HepG2 (cell line): ENCODE data around the gene TEX9. TPM values are rescaled to one million over a fixed set of nuclear protein-coding genes. Genes with fewer than 3 reads are reported as not detected.

ENCODE experiments used
- ATAC-seq: fragments of 200-7000 bp; cut with Tn5 transposase; 3 replicates; pipeline ENCODE4 v1.9.1; 2020; ENCODE audit warnings: mild to moderate bottlenecking, moderate library complexity
- BruUV-seq: library from RNA; stranded (reverse); fragments of 400-500 nt; replicated peaks from 2 replicates; lab custom pipeline; 2021; lab: Mats Ljungman, UMichigan
- CTCF ChIA-PET: fragments of 300-600 bp; formaldehyde crosslinking; extraction: SDS; loops from one replicate; lab custom pipeline; 2021; ENCODE audit warnings: low total read pairs, inconsistent platforms, low intra/inter-chr PET ratio; lab: Yijun Ruan, JAX
- POLR2A ChIA-PET: fragments of 350-600 bp; sonication (Branson Sonifier 250); formaldehyde crosslinking; loops from one replicate; lab custom pipeline; 2020; ENCODE audit warnings: antibody characterized with exemption, inconsistent platforms; lab: Yijun Ruan, JAX
- DNase-seq: peaks from one replicate; pipeline ENCODE4 v3.0.0-alpha.2; 2015; ENCODE audit warnings: low spot score
- FAIRE-seq: peaks from 3 replicates; lab custom pipeline; 2011; peaks lifted over from hg19 to GRCh38; lab: Jason Lieb, UNC
- H2AFZ ChIP-seq: one replicate; pipeline ENCODE4 v1.6.1; 2011; ENCODE audit warnings: low read length, inconsistent platforms
- H3K27ac ChIP-seq: fragments of 300-600 bp; 3 replicates; pipeline ENCODE4 v1.8.0; 2011; ENCODE audit warnings: mixed run types, mild to moderate bottlenecking, mixed read lengths, low read length, inconsistent platforms; ENCODE audit not compliant: insufficient read depth; ENCODE audit errors: extremely low read length
- H3K27me3 ChIP-seq, 2 experiments: fragments of 200-600 bp in 1 of 2; 2 replicates in 1 of 2; 3 replicates in 1 of 2; pipeline versions ENCODE4 v1.6.0 to v1.8.0; 2011; ENCODE audit warnings: low read length in 2 of 2, mild to moderate bottlenecking in 2 of 2, moderate library complexity in 2 of 2, inconsistent platforms in 1 of 2; ENCODE audit not compliant: insufficient read depth in 2 of 2, control insufficient read depth in 1 of 2
- H3K36me3 ChIP-seq, 2 experiments: fragments of 200-600 bp in 1 of 2; replicated peaks in 1 of 2; 2 replicates in 1 of 2; 3 replicates in 1 of 2; pipeline versions ENCODE4 v1.5.1 to v1.8.0; 2011; ENCODE audit warnings: low read length in 2 of 2, inconsistent platforms in 1 of 2; ENCODE audit not compliant: insufficient read depth in 2 of 2, control insufficient read depth in 1 of 2
- H3K4me1 ChIP-seq: 2 replicates; pipeline ENCODE4 v1.5.1; 2012; ENCODE audit warnings: low read length, inconsistent platforms; ENCODE audit not compliant: insufficient read depth
- H3K4me2 ChIP-seq: 2 replicates; pipeline ENCODE4 v1.6.0; 2011; ENCODE audit warnings: low read depth, low read length, inconsistent platforms
- H3K4me3 ChIP-seq, 3 experiments: fragments of 200-600 bp in 1 of 3; sonication (generic), shearing (Covaris generic) in 1 of 3; replicated peaks in 1 of 3; 2 replicates each; pipeline ENCODE4 v1.5.1; 2011 to 2016; ENCODE audit warnings: low read length in 3 of 3, inconsistent platforms in 2 of 3, low read depth in 2 of 3, mild to moderate bottlenecking in 2 of 3, control low read depth in 1 of 3, mixed read lengths in 1 of 3; ENCODE audit not compliant: insufficient read depth in 1 of 3
- H3K79me2 ChIP-seq: one replicate; pipeline ENCODE4 v1.6.1; 2011; ENCODE audit warnings: low read length, inconsistent platforms; ENCODE audit not compliant: insufficient read depth
- H3K9ac ChIP-seq: 2 replicates; pipeline ENCODE4 v1.6.0; 2011; ENCODE audit warnings: mild to moderate bottlenecking, low read depth, low read length, inconsistent platforms; ENCODE audit not compliant: insufficient read depth
- H3K9me3 ChIP-seq: 2 replicates; pipeline ENCODE4 v1.5.1; 2012; ENCODE audit warnings: mild to moderate bottlenecking, low read length
- H4K20me1 ChIP-seq: 2 replicates; pipeline ENCODE4 v1.6.0; 2011; ENCODE audit warnings: inconsistent platforms, mild to moderate bottlenecking, low read length, moderate library complexity; ENCODE audit not compliant: insufficient read depth
- GABPB1 ChIP-seq: IDR thresholded peaks from 2 replicates; pipeline ENCODE4 v1.6.1; 2016; ENCODE audit warnings: mild to moderate bottlenecking, missing genetic modification reagents, moderate library complexity, missing compliant biosample characterization
- HDAC2 ChIP-seq: sonication (generic); formaldehyde crosslinking; IDR thresholded peaks from 2 replicates; pipeline ENCODE4 v1.4.0; 2020; ENCODE audit warnings: missing genetic modification reagents
- NCOA1 ChIP-seq: sonication (generic); formaldehyde crosslinking; IDR thresholded peaks from 2 replicates; pipeline ENCODE4 v1.9.0; 2021; ENCODE audit warnings: missing genetic modification reagents
- NR0B2 ChIP-seq: sonication (generic); formaldehyde crosslinking; IDR thresholded peaks from 2 replicates; pipeline ENCODE4 v1.4.0; 2020; ENCODE audit warnings: mild to moderate bottlenecking, missing genetic modification reagents
- SOX6 ChIP-seq, 2 experiments: fragments of 450-650 bp in 1 of 2; sonication (generic) in 1 of 2; formaldehyde crosslinking in 1 of 2; IDR thresholded peaks; 2 replicates each; pipeline versions ENCODE4 v1.4.0 to v1.6.1; 2017 to 2020; ENCODE audit warnings: antibody characterized with exemption in 1 of 2, mild to moderate bottlenecking in 1 of 2, missing genetic modification reagents in 1 of 2
- TARDBP ChIP-seq: sonication (generic); formaldehyde crosslinking; IDR thresholded peaks from 2 replicates; pipeline ENCODE4 v1.8.0; 2022; ENCODE audit warnings: mild to moderate bottlenecking, missing genetic modification reagents
- ZNF710 ChIP-seq: sonication (generic); formaldehyde crosslinking; IDR thresholded peaks from 2 replicates; pipeline ENCODE4 v1.5.0; 2020; ENCODE audit warnings: mild to moderate bottlenecking, missing genetic modification reagents, borderline replicate concordance
- in situ Hi-C: cut with HindIII; loops from 2 replicates; pipeline ENCODE4 v1.10.0; 2017; ENCODE audit warnings: low pct_unique_long_range_greater_than_20kb; ENCODE audit not compliant: extremely low pct_ligation_motif_present
- intact Hi-C: fragments of 100-400 bp; cut with micrococcal nuclease; formaldehyde crosslinking; loops from one replicate; pipeline ENCODE4 v1.10.0; 2022; ENCODE audit not compliant: unreplicated experiment
- polyA plus RNA-seq, 8 experiments: library from polyadenylated mRNA; depleted of rRNA in 3 of 8; stranded (reverse) in 7 of 8; unstranded in 1 of 8; fragments of >200 nt; fragmentation: Illumina TruSeq in 4 of 8; extraction: Trizol in 4 of 8; gene quantifications; 2 replicates each; pipeline versions ENCODE4 v1.2.1 to v1.2.3, GENCODE V29; 2011 to 2016; ENCODE audit warnings: low read depth in 4 of 8, missing spikeins in 1 of 8, mixed read lengths in 1 of 8; ENCODE audit not compliant: insufficient read depth in 1 of 8
- total RNA-seq, 5 experiments: library from RNA; depleted of rRNA; stranded (reverse); fragments of >200 nt; fragmentation: Illumina TruSeq; extraction: Trizol; gene quantifications; 2 replicates each; pipeline ENCODE4 v1.2.3, GENCODE V29; 2016; ENCODE audit warnings: low read depth in 1 of 5
- TF ChIP-seq, protein P1 (sequence below): sonication (generic); formaldehyde crosslinking; conservative IDR thresholded peaks from 2 replicates; pipeline ENCODE4 v1.4.0; 2020; ENCODE audit warnings: mild to moderate bottlenecking, missing genetic modification reagents, moderate library complexity
- TF ChIP-seq, protein P2 (sequence below): sonication (generic); formaldehyde crosslinking; IDR thresholded peaks from 2 replicates; pipeline ENCODE4 v1.4.0; 2020; ENCODE audit warnings: missing genetic modification reagents, borderline replicate concordance
- TF ChIP-seq, protein P3 (sequence below): sonication (generic); formaldehyde crosslinking; IDR thresholded peaks from 2 replicates; pipeline ENCODE4 v1.5.0; 2020; ENCODE audit warnings: missing genetic modification reagents

Gene TEX9
- total and polyA plus RNA-seq, 2 of the 13 experiments (the other 11 are each of a cell fraction or from before 2014, with no cell fraction given), result 0.82 to 6.9 TPM

DNA sequence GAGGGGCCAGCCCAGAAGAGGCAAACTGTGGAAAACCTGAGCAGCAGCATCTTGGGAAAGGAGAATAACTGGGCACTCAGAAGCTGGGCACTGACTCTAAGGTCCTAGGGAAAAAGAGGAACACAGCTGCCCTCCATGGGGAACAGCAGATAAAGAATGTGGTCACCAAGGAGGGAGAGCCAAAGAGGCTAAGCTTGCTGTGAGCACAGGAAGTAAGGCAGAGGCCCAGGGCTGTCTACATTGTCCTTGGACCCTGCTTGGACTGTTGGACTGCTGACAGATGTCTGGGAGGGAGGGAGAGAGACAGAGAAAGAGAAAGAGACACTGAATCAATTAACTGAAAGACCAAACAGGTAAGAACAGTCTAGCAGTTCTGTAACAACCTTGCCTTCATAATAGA is 104.3 kb downstream of the TEX9 start:
- intact Hi-C loops (no loop called here), in situ Hi-C loops (no loop called here)
- H4K20me1 ChIP-seq, result no peaks in the 10 kb centered on the region
- H3K79me2 ChIP-seq, result no peaks in the 10 kb centered on the region
- H3K9me3 ChIP-seq, result no peaks in the 10 kb centered on the region
- ChIA-PET CTCF (no interaction called here), POLR2A (no interaction called here)
- BruUV-seq, result no TSS peak
- peak overlapping the region; percentile 2 for H3K27ac ChIP-seq
- H3K4me3 ChIP-seq, result peak overlapping the region in 2 of 3 experiments; percentile 4 to 44; a peak in 2 of 6 replicates
- ATAC-seq, result peak; percentile 67
- H3K4me1 ChIP-seq, result peaks cover 25% of the 10 kb centered on the region
- H3K4me2 ChIP-seq, result peak overlapping the region; percentile 65
- DNase-seq, result peak; percentile 24
- no peaks in the 10 kb centered on the region for H3K36me3 ChIP-seq
- peak; percentile 47 for FAIRE-seq
- H2AFZ ChIP-seq, result peak overlapping the region; percentile 70
- no peak overlapping the region for H3K9ac ChIP-seq
- no peaks in the 10 kb centered on the region for H3K27me3 ChIP-seq
- TF ChIP-seq ZNF710 (CRISPR knock-in tag) (peak; percentile 89; the same call in 1 of the 2 replicates), SOX6 (IDR thresholded peaks at IDR 0.05) (no peak), SOX6 (CRISPR knock-in tag; IDR thresholded peaks at IDR 0.05) (0 out of 2 replicates have a peak, but pooled peaks have one; percentile 30), TARDBP (CRISPR knock-in tag) (0 out of 2 replicates have a peak, but pooled peaks have one; percentile 15), HDAC2 (peak; percentile 50; the same call in 1 of the 2 replicates), NR0B2 (no peak), GABPB1 (CRISPR knock-in tag) (peak; percentile 39; the same call in 1 of the 2 replicates), NCOA1 (CRISPR knock-in tag) (no peak)
- TF ChIP-seq, protein P1, sequence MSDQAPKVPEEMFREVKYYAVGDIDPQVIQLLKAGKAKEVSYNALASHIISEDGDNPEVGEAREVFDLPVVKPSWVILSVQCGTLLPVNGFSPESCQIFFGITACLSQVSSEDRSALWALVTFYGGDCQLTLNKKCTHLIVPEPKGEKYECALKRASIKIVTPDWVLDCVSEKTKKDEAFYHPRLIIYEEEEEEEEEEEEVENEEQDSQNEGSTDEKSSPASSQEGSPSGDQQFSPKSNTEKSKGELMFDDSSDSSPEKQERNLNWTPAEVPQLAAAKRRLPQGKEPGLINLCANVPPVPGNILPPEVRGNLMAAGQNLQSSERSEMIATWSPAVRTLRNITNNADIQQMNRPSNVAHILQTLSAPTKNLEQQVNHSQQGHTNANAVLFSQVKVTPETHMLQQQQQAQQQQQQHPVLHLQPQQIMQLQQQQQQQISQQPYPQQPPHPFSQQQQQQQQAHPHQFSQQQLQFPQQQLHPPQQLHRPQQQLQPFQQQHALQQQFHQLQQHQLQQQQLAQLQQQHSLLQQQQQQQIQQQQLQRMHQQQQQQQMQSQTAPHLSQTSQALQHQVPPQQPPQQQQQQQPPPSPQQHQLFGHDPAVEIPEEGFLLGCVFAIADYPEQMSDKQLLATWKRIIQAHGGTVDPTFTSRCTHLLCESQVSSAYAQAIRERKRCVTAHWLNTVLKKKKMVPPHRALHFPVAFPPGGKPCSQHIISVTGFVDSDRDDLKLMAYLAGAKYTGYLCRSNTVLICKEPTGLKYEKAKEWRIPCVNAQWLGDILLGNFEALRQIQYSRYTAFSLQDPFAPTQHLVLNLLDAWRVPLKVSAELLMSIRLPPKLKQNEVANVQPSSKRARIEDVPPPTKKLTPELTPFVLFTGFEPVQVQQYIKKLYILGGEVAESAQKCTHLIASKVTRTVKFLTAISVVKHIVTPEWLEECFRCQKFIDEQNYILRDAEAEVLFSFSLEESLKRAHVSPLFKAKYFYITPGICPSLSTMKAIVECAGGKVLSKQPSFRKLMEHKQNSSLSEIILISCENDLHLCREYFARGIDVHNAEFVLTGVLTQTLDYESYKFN (CRISPR knock-in tag), result peak; percentile 79
- TF ChIP-seq, protein P2, sequence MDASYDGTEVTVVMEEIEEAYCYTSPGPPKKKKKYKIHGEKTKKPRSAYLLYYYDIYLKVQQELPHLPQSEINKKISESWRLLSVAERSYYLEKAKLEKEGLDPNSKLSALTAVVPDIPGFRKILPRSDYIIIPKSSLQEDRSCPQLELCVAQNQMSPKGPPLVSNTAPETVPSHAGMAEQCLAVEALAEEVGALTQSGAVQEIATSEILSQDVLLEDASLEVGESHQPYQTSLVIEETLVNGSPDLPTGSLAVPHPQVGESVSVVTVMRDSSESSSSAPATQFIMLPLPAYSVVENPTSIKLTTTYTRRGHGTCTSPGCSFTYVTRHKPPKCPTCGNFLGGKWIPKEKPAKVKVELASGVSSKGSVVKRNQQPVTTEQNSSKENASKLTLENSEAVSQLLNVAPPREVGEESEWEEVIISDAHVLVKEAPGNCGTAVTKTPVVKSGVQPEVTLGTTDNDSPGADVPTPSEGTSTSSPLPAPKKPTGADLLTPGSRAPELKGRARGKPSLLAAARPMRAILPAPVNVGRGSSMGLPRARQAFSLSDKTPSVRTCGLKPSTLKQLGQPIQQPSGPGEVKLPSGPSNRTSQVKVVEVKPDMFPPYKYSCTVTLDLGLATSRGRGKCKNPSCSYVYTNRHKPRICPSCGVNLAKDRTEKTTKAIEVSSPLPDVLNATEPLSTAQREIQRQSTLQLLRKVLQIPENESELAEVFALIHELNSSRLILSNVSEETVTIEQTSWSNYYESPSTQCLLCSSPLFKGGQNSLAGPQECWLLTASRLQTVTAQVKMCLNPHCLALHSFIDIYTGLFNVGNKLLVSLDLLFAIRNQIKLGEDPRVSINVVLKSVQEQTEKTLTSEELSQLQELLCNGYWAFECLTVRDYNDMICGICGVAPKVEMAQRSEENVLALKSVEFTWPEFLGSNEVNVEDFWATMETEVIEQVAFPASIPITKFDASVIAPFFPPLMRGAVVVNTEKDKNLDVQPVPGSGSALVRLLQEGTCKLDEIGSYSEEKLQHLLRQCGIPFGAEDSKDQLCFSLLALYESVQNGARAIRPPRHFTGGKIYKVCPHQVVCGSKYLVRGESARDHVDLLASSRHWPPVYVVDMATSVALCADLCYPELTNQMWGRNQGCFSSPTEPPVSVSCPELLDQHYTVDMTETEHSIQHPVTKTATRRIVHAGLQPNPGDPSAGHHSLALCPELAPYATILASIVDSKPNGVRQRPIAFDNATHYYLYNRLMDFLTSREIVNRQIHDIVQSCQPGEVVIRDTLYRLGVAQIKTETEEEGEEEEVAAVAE, result peak; percentile 67; the same call in 1 of the 2 replicates
- TF ChIP-seq, protein P3, sequence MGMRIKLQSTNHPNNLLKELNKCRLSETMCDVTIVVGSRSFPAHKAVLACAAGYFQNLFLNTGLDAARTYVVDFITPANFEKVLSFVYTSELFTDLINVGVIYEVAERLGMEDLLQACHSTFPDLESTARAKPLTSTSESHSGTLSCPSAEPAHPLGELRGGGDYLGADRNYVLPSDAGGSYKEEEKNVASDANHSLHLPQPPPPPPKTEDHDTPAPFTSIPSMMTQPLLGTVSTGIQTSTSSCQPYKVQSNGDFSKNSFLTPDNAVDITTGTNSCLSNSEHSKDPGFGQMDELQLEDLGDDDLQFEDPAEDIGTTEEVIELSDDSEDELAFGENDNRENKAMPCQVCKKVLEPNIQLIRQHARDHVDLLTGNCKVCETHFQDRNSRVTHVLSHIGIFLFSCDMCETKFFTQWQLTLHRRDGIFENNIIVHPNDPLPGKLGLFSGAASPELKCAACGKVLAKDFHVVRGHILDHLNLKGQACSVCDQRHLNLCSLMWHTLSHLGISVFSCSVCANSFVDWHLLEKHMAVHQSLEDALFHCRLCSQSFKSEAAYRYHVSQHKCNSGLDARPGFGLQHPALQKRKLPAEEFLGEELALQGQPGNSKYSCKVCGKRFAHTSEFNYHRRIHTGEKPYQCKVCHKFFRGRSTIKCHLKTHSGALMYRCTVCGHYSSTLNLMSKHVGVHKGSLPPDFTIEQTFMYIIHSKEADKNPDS (CRISPR knock-in tag), result no peak
